ENCODE measurements around the gene SFXN5.

Gene SFXN5

GRCh38 chr2:73033766-73034381 is 37.6 kb downstream of the SFXN5 start:
- Histone ChIP-seq H3K4me3 (ENCODE audit: insufficient read depth, low read length, poor library complexity, severe bottlenecking) (no peak overlapping the region), H3K79me2 (ENCODE audit: insufficient read depth, low read length) (no peaks in the 10 kb centered on the region), H3K36me3 (ENCODE audit: low read length) (no peaks in the 10 kb centered on the region), H3K27me3 (ENCODE audit: low read length) (no peaks in the 10 kb centered on the region), H4K20me1 (ENCODE audit: low read depth, low read length) (no peaks in the 10 kb centered on the region), H3K9me3 (ENCODE audit: insufficient read depth, low read length) (no peaks in the 10 kb centered on the region), H2AFZ (ENCODE audit: low read depth, low read length, severe bottlenecking) (no peak overlapping the region), H3K27ac (ENCODE audit: low read depth, low read length) (no peak overlapping the region), H3K9ac (ENCODE audit: low read length) (no peak overlapping the region), H3K9me2 (replicated peaks; ENCODE audit: insufficient read depth, low read length) (no peaks in the 10 kb centered on the region), H3K4me2 (ENCODE audit: low read depth, low read length, poor library complexity, severe bottlenecking) (no peak overlapping the region), H3F3A (ENCODE audit: insufficient read depth) (no peaks in the 10 kb centered on the region)
- no peak for TF ChIP-seq CTCF (IDR thresholded peaks at IDR 0.05; ENCODE audit: insufficient read depth, low read length, poor library complexity, severe bottlenecking)
- TF ChIP-seq EZH2phosphoT487 (conservative IDR thresholded peaks at IDR 0.05; ENCODE audit: low read length), result no peak

GRCh38 chr2:73033142-73033765 is 38.3 kb downstream of the SFXN5 start:
- TF ChIP-seq CTCF (IDR thresholded peaks at IDR 0.05; ENCODE audit: insufficient read depth, low read length, poor library complexity, severe bottlenecking) (no peak), EZH2phosphoT487 (conservative IDR thresholded peaks at IDR 0.05; ENCODE audit: low read length) (no peak)
- Histone ChIP-seq H3K4me2 (ENCODE audit: low read depth, low read length, poor library complexity, severe bottlenecking) (no peak overlapping the region), H3F3A (ENCODE audit: insufficient read depth) (no peaks in the 10 kb centered on the region), H3K36me3 (ENCODE audit: low read length) (no peaks in the 10 kb centered on the region), H3K9ac (ENCODE audit: low read length) (no peak overlapping the region), H2AFZ (ENCODE audit: low read depth, low read length, severe bottlenecking) (no peak overlapping the region), H3K9me2 (replicated peaks; ENCODE audit: insufficient read depth, low read length) (no peaks in the 10 kb centered on the region), H3K27ac (ENCODE audit: low read depth, low read length) (no peak overlapping the region), H3K79me2 (ENCODE audit: insufficient read depth, low read length) (no peaks in the 10 kb centered on the region), H3K4me3 (ENCODE audit: insufficient read depth, low read length, poor library complexity, severe bottlenecking) (no peak overlapping the region), H3K27me3 (ENCODE audit: low read length) (no peaks in the 10 kb centered on the region), H3K9me3 (ENCODE audit: insufficient read depth, low read length) (no peaks in the 10 kb centered on the region), H4K20me1 (ENCODE audit: low read depth, low read length) (no peaks in the 10 kb centered on the region)

GRCh38 chr2:73032702-73033097 is 38.8 kb downstream of the SFXN5 start:
- H3K4me2 ChIP-seq (ENCODE audit: low read depth, low read length, poor library complexity, severe bottlenecking), result no peak overlapping the region
- no peak overlapping the region for H2AFZ ChIP-seq (ENCODE audit: low read depth, low read length, severe bottlenecking)
- no peak overlapping the region for H3K27ac ChIP-seq (ENCODE audit: low read depth, low read length)

More at GRCh38 chr2:73032702-73033097, 38.8 kb downstream of the SFXN5 start:
- Histone ChIP-seq H4K20me1 (ENCODE audit: low read depth, low read length) (no peaks in the 10 kb centered on the region), H3K36me3 (ENCODE audit: low read length) (no peaks in the 10 kb centered on the region), H3K9me2 (replicated peaks; ENCODE audit: insufficient read depth, low read length) (no peaks in the 10 kb centered on the region), H3K27me3 (ENCODE audit: low read length) (no peaks in the 10 kb centered on the region), H3K9me3 (ENCODE audit: insufficient read depth, low read length) (no peaks in the 10 kb centered on the region), H3K9ac (ENCODE audit: low read length) (no peak overlapping the region), H3K79me2 (ENCODE audit: insufficient read depth, low read length) (no peaks in the 10 kb centered on the region), H3F3A (ENCODE audit: insufficient read depth) (no peaks in the 10 kb centered on the region), H3K4me3 (ENCODE audit: insufficient read depth, low read length, poor library complexity, severe bottlenecking) (no peak overlapping the region)
- TF ChIP-seq EZH2phosphoT487 (conservative IDR thresholded peaks at IDR 0.05; ENCODE audit: low read length) (no peak), CTCF (IDR thresholded peaks at IDR 0.05; ENCODE audit: insufficient read depth, low read length, poor library complexity, severe bottlenecking) (no peak)
